IMR-90 (cell line): ENCODE measurements around the gene PYGO2. TPM values are rescaled to one million over a fixed set of nuclear protein-coding genes. Genes with fewer than 3 reads are reported as not detected.

Experiments
- ATAC-seq: fragments of 200-7000 bp; cut with Tn5 transposase; 2 replicates; pipeline ENCODE4 v1.9.1; 2020; ENCODE audit warnings: low read depth, mild to moderate bottlenecking, moderate library complexity
- BruUV-seq: library from RNA; stranded (reverse); fragments of 400-500 nt; replicated peaks from 2 replicates; lab custom pipeline; 2021; lab: Mats Ljungman, UMichigan
- CTCF ChIA-PET: fragments of 300-600 bp; formaldehyde crosslinking; extraction: SDS; loops from one replicate; lab custom pipeline; 2021; ENCODE audit warnings: antibody characterized with exemption; lab: Yijun Ruan, JAX
- POLR2A ChIA-PET: fragments of 300-600 bp; sonication (Branson Sonifier 250); formaldehyde crosslinking; loops from one replicate; lab custom pipeline; 2022; ENCODE audit warnings: antibody characterized with exemption; ENCODE audit not compliant: unreplicated experiment; lab: Charles Lee
- DNase-seq: peaks from one replicate; pipeline ENCODE4 v3.0.0; 2013
- H2AFZ ChIP-seq: replicated peaks from 2 replicates; pipeline ENCODE3; 2013; ENCODE audit warnings: low read length, mild to moderate bottlenecking; ENCODE audit not compliant: poor library complexity
- H2AK5ac ChIP-seq: 2 replicates; pipeline ENCODE4 v1.6.1; 2013; ENCODE audit warnings: low read depth, low read length, inconsistent platforms
- H2AK9ac ChIP-seq: replicated peaks from 2 replicates; pipeline ENCODE3; 2013; ENCODE audit warnings: mild to moderate bottlenecking, low read depth, low read length, moderate library complexity; ENCODE audit not compliant: poor library complexity
- H2BK120ac ChIP-seq: 2 replicates; pipeline ENCODE4 v1.6.1; 2013; ENCODE audit warnings: low read depth, low read length, inconsistent platforms
- H2BK15ac ChIP-seq: 3 replicates; pipeline ENCODE4 v1.6.1; 2013; ENCODE audit warnings: low read depth, low read length, inconsistent platforms
- H2BK20ac ChIP-seq: 2 replicates; pipeline ENCODE4 v1.6.1; 2013; ENCODE audit warnings: low read depth, mild to moderate bottlenecking, inconsistent platforms, low read length, moderate library complexity
- H2BK5ac ChIP-seq: 2 replicates; pipeline ENCODE4 v1.6.1; 2013; ENCODE audit warnings: mild to moderate bottlenecking, low read depth, low read length, inconsistent platforms; ENCODE audit not compliant: poor library complexity, severe bottlenecking
- H3K14ac ChIP-seq: replicated peaks from 2 replicates; pipeline ENCODE4 v1.6.1; 2013; ENCODE audit warnings: low read depth, low read length, inconsistent platforms
- H3K18ac ChIP-seq: 2 replicates; pipeline ENCODE4 v1.6.1; 2013; ENCODE audit warnings: low read depth, low read length, control low read depth
- H3K23ac ChIP-seq: 2 replicates; pipeline ENCODE4 v1.6.1; 2013; ENCODE audit warnings: low read depth, low read length, inconsistent platforms
- H3K27ac ChIP-seq: 2 replicates; pipeline ENCODE4 v1.5.1; 2013; ENCODE audit warnings: mild to moderate bottlenecking, control low read depth, low read length; ENCODE audit not compliant: insufficient read depth
- H3K27me3 ChIP-seq: 2 replicates; pipeline ENCODE4 v1.6.1; 2013; ENCODE audit warnings: low read length; ENCODE audit not compliant: control insufficient read depth, insufficient read depth
- H3K36me3 ChIP-seq: 2 replicates; pipeline ENCODE4 v1.6.1; 2013; ENCODE audit warnings: low read length, mixed read lengths; ENCODE audit not compliant: control insufficient read depth, insufficient read depth
- H3K4ac ChIP-seq: 2 replicates; pipeline ENCODE4 v1.6.1; 2013; ENCODE audit warnings: low read depth, low read length, inconsistent platforms
- H3K4me1 ChIP-seq: 2 replicates; pipeline ENCODE4 v1.6.1; 2013; ENCODE audit warnings: low read length, mixed read lengths; ENCODE audit not compliant: control insufficient read depth, insufficient read depth
- H3K4me2 ChIP-seq: 2 replicates; pipeline ENCODE4 v1.6.1; 2013; ENCODE audit warnings: low read depth, mild to moderate bottlenecking, control low read depth, low read length, moderate library complexity
- H3K4me3 ChIP-seq: 2 replicates; pipeline ENCODE4 v1.5.1; 2013; ENCODE audit warnings: low read depth, mild to moderate bottlenecking, control low read depth, low read length, moderate library complexity; ENCODE audit not compliant: insufficient read depth
- H3K56ac ChIP-seq: 2 replicates; pipeline ENCODE4 v1.6.1; 2013; ENCODE audit warnings: low read length, inconsistent platforms; ENCODE audit not compliant: insufficient read depth; ENCODE audit errors: extremely low read depth
- H3K79me1 ChIP-seq, 2 experiments: 2 replicates each; pipeline ENCODE4 v1.6.1; 2013; ENCODE audit warnings: low read length in 2 of 2, inconsistent platforms in 1 of 2, low read depth in 1 of 2
- H3K9ac ChIP-seq: 2 replicates; pipeline ENCODE4 v1.6.1; 2013; ENCODE audit warnings: low read depth, low read length, control low read depth
- H3K9me1 ChIP-seq: 2 replicates; pipeline ENCODE4 v1.6.1; 2013; ENCODE audit warnings: low read length, inconsistent platforms; ENCODE audit not compliant: insufficient read depth
- H3K9me3 ChIP-seq: 2 replicates; pipeline ENCODE4 v1.6.1; 2013; ENCODE audit warnings: low read length; ENCODE audit not compliant: control insufficient read depth, insufficient read depth
- H4K20me1 ChIP-seq: 2 replicates; pipeline ENCODE4 v1.6.1; 2013; ENCODE audit warnings: low read length, inconsistent platforms; ENCODE audit not compliant: insufficient read depth
- H4K5ac ChIP-seq: 2 replicates; pipeline ENCODE4 v1.6.1; 2013; ENCODE audit warnings: mild to moderate bottlenecking, low read depth, low read length, control low read depth
- H4K8ac ChIP-seq, 2 experiments: 2 replicates each; pipeline ENCODE4 v1.6.1; 2013; ENCODE audit warnings: low read depth in 2 of 2, low read length in 2 of 2, control low read depth in 1 of 2, inconsistent platforms in 1 of 2
- H4K91ac ChIP-seq: 2 replicates; pipeline ENCODE4 v1.6.1; 2013; ENCODE audit warnings: low read depth, low read length, inconsistent platforms; ENCODE audit not compliant: insufficient read depth
- BHLHE40 ChIP-seq: fragments of 150-350 bp; IDR thresholded peaks from 2 replicates; pipeline ENCODE4 v1.6.1; 2016; ENCODE audit warnings: mild to moderate bottlenecking, low read depth, low read length
- CEBPB ChIP-seq: IDR thresholded peaks from 2 replicates; pipeline ENCODE4 v1.6.1; 2012; ENCODE audit warnings: low read depth, low read length, improper control_type of control experiment
- CHD1 ChIP-seq: IDR thresholded peaks from 2 replicates; pipeline ENCODE4 v1.6.1; 2012; ENCODE audit warnings: low read depth, low read length, improper control_type of control experiment
- CTCF ChIP-seq: conservative IDR thresholded peaks from 2 replicates; pipeline ENCODE4 v1.5.1; 2012; ENCODE audit warnings: mild to moderate bottlenecking, low read depth, low read length, improper control_type of control experiment
- FOS ChIP-seq: fragments of 150-350 bp; IDR thresholded peaks from 2 replicates; pipeline ENCODE4 v1.6.1; 2016; ENCODE audit warnings: low read depth, low read length
- MAFK ChIP-seq: IDR thresholded peaks from 2 replicates; pipeline ENCODE4 v1.6.1; 2012; ENCODE audit warnings: low read depth, low read length, improper control_type of control experiment
- MAZ ChIP-seq: IDR thresholded peaks from 2 replicates; pipeline ENCODE4 v1.6.1; 2012; ENCODE audit warnings: low read depth, mild to moderate bottlenecking, low read length, improper control_type of control experiment, moderate library complexity, borderline replicate concordance
- MXI1 ChIP-seq: IDR thresholded peaks from 2 replicates; pipeline ENCODE4 v1.6.1; 2012; ENCODE audit warnings: low read depth, mild to moderate bottlenecking, low read length, moderate library complexity, borderline replicate concordance
- NFE2L2 ChIP-seq: fragments of 150-350 bp; IDR thresholded peaks from 2 replicates; pipeline ENCODE4 v1.6.1; 2016; ENCODE audit warnings: low read depth, mild to moderate bottlenecking, low read length
- POLR2A ChIP-seq: IDR thresholded peaks from 2 replicates; pipeline ENCODE4 v1.6.1; 2012; ENCODE audit warnings: mild to moderate bottlenecking, low read depth, low read length
- RAD21 ChIP-seq: IDR thresholded peaks from 2 replicates; pipeline ENCODE4 v1.6.1; 2012; ENCODE audit warnings: low read length, improper control_type of control experiment
- RFX5 ChIP-seq: IDR thresholded peaks from 2 replicates; pipeline ENCODE4 v1.8.0; 2012; ENCODE audit warnings: low read depth, mild to moderate bottlenecking, low read length, moderate library complexity
- SMC3 ChIP-seq: fragments of 150-350 bp; IDR thresholded peaks from 2 replicates; pipeline ENCODE4 v1.6.1; 2016; ENCODE audit warnings: low read depth, mild to moderate bottlenecking, antibody characterized with exemption, low read length, moderate library complexity
- WGBS, 2 experiments: methylation state at CpG; one replicate each; pipeline versions ENCODE4 v1.1.5 to v1.1.7; 2013; ENCODE audit warnings: missing lambda C conversion rate in 2 of 2; ENCODE audit not compliant: insufficient read length in 1 of 2; ENCODE audit errors: extremely low coverage in 2 of 2; 5-methylcytosine and 5-hydroxymethylcytosine counted together
- dilution Hi-C: fragments of 300-500 bp; cut with HindIII; formaldehyde crosslinking; loops from one replicate; pipeline ENCODE4 v1.14.3; 2018; ENCODE audit warnings: low sequenced_read_pairs; ENCODE audit not compliant: unreplicated experiment
- in situ Hi-C: fragments of 300-500 bp; cut with MboI; formaldehyde crosslinking; loops from 3 replicates; pipeline ENCODE4 v1.14.3; 2019; ENCODE audit warnings: low sequenced_read_pairs, inconsistent platforms, mixed read lengths
- intact Hi-C: fragments of 100-400 bp; cut with micrococcal nuclease; formaldehyde crosslinking; loops from 2 replicates; pipeline ENCODE4 v1.10.0; 2022
- polyA plus RNA-seq, 3 experiments: library from polyadenylated mRNA; depleted of rRNA; stranded (reverse); fragments of >200 nt; gene quantifications; 2 replicates each; pipeline ENCODE4 v1.2.3, GENCODE V29; 2012; ENCODE audit warnings: low replicate concordance in 1 of 3
- total RNA-seq: library from RNA; depleted of rRNA; stranded (reverse); fragments of >200 nt; gene quantifications from 2 replicates; pipeline ENCODE4 v1.2.3, GENCODE V29; 2012
- TF ChIP-seq, protein P1 (sequence below): fragments of 150-350 bp; IDR thresholded peaks from 2 replicates; pipeline ENCODE4 v1.6.1; 2017; ENCODE audit warnings: mild to moderate bottlenecking, antibody characterized with exemption, low read length, low read depth
- TF ChIP-seq, protein P2 (sequence below): fragments of 150-350 bp; IDR thresholded peaks from 2 replicates; pipeline ENCODE4 v1.6.1; 2016; ENCODE audit warnings: low read depth, mild to moderate bottlenecking, low read length, moderate library complexity, borderline replicate concordance

Gene PYGO2
- total and polyA plus RNA-seq, 2 of the 4 experiments (the other 2 are of a cell fraction) = 5.4 to 14.8 TPM

DNA sequence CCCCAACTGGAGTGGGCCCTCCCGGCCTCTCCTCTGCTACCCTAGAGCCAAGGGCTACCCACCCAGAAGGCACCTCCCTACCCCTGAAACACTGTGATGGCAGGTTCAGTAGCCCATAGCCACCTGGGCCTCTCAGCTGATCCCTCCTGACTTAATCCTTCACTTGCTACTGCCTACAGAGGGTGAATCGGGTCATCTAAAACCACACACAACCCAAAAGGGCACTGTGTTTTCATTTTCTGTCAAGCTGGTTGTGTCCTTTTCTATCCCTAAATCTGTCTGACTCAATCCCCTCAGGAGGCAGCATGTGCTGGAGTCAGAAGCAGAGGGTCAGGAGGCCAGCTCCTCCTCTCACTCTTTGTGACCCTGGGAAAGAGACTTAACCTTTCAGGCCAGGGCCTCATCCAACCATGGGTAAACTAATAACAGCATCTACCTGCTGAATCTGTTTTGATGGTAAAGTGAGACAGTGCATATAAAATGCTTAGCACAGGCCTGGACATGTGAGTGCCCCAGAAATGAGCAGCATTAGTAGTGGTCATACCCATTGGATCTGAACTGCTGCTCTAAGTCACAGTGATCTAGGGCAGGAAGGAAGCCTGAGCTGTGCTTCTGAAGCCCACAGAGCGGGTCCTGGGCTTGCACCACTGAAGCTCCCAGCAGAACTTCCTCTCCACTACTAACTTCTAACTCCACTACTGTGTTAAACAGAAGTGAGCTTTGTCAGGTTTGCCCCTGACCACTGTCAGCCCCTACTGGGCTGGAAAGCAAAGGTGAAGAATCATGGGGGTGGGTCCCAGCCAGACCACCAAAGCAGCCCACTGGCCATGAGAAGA, 36.0 kb downstream of the PYGO2 start:
- intact Hi-C loops = no loop called here
- TF ChIP-seq RAD21 (no peak), MAFK (no peak), MAZ (no peak), FOS (no peak), BHLHE40 (no peak), CEBPB (no peak), CTCF (no peak), SMC3 (no peak), CHD1 (no peak), MXI1 (no peak), NFE2L2 (no peak), RFX5 (no peak), POLR2A (no peak)
- TF ChIP-seq, protein P1, sequence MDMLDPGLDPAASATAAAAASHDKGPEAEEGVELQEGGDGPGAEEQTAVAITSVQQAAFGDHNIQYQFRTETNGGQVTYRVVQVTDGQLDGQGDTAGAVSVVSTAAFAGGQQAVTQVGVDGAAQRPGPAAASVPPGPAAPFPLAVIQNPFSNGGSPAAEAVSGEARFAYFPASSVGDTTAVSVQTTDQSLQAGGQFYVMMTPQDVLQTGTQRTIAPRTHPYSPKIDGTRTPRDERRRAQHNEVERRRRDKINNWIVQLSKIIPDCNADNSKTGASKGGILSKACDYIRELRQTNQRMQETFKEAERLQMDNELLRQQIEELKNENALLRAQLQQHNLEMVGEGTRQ = no peak
- TF ChIP-seq, protein P2, sequence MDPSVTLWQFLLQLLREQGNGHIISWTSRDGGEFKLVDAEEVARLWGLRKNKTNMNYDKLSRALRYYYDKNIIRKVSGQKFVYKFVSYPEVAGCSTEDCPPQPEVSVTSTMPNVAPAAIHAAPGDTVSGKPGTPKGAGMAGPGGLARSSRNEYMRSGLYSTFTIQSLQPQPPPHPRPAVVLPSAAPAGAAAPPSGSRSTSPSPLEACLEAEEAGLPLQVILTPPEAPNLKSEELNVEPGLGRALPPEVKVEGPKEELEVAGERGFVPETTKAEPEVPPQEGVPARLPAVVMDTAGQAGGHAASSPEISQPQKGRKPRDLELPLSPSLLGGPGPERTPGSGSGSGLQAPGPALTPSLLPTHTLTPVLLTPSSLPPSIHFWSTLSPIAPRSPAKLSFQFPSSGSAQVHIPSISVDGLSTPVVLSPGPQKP = no peak

More for the DNA sequence above, 36.0 kb downstream of the PYGO2 start:
- no peak overlapping the region for H2AK5ac ChIP-seq
- H4K5ac ChIP-seq = no peak overlapping the region
- H2BK5ac ChIP-seq = no peak overlapping the region
- H3K9ac ChIP-seq = no peak overlapping the region
- ChIA-PET POLR2A (no interaction called here), CTCF (no interaction called here)
- WGBS, 2 experiments = 100% methylated on average over 2 of the region's 3 CpGs; no CpG with 5 or more reads in 1 of the 2 experiments
- H3K9me1 ChIP-seq = no peaks in the 10 kb centered on the region
- H3K4ac ChIP-seq = no peak overlapping the region
- H3K36me3 ChIP-seq = peaks cover 25% of the 10 kb centered on the region
- in situ Hi-C loops (no loop called here), dilution Hi-C loops (no loop called here)
- H2AK9ac ChIP-seq = no peak overlapping the region
- H3K4me3 ChIP-seq = no peak overlapping the region
- H3K56ac ChIP-seq = no peak overlapping the region
- H4K20me1 ChIP-seq = no peaks in the 10 kb centered on the region
- BruUV-seq = no TSS peak
- ATAC-seq = no peak
- no peaks in the 10 kb centered on the region for H3K4me1 ChIP-seq
- no peak overlapping the region for H2BK15ac ChIP-seq
- no peak overlapping the region for H2AFZ ChIP-seq
- H3K9me3 ChIP-seq = no peaks in the 10 kb centered on the region
- H3K14ac ChIP-seq = no peak overlapping the region
- no peak overlapping the region for H3K18ac ChIP-seq
- H3K4me2 ChIP-seq = no peak overlapping the region
- H3K27ac ChIP-seq = no peak overlapping the region
- H4K91ac ChIP-seq = no peak overlapping the region
- DNase-seq = no peak
- no peaks in the 10 kb centered on the region for H3K27me3 ChIP-seq
- no peaks in the 10 kb centered on the region for H3K79me1 ChIP-seq
- no peak overlapping the region for H2BK20ac ChIP-seq
- H3K23ac ChIP-seq = no peak overlapping the region
- H2BK120ac ChIP-seq = no peak overlapping the region
- no peak overlapping the region for H4K8ac ChIP-seq
